Gastrocnemius medialis (tissue), 4 donors: ENCODE data around the gene MAD2L1BP.

Experiments
- CTCF ChIP-seq, 5 experiments: fragments of 450-650 bp in 3 of 5; fragments of 200-600 bp in 2 of 5; sonication (generic) in 2 of 5; IDR thresholded peaks in 4 of 5; conservative IDR thresholded peaks in 1 of 5; 1 replicate in 4 of 5; 2 replicates in 1 of 5; pipeline ENCODE4 v1.5.1; 2016 to 2019; ENCODE audit warnings: antibody characterized with exemption in 5 of 5, mild to moderate bottlenecking in 3 of 5, moderate library complexity in 3 of 5
- POLR2A ChIP-seq, 2 donors: fragments of 450-650 bp; IDR thresholded peaks; one replicate each; pipeline ENCODE4 v1.6.1; 2017; ENCODE audit warnings: antibody characterized with exemption in 2 of 2, mild to moderate bottlenecking in 2 of 2, moderate library complexity in 2 of 2

- TF ChIP-seq CTCF (IDR thresholded peaks at IDR 0.05 in 4 of 5, conservative IDR thresholded peaks at IDR 0.05 in 1 of 5) (no peak), POLR2A (IDR thresholded peaks at IDR 0.05) (no peak)
These were observed 48.2 kb downstream of the MAD2L1BP start for GRCh38 chr6:43683708-43684455.
